Activated T-cell treated with anti-CD3 and anti-CD28 coated beads, Interleukin-2, amount 50 U/mL, for 48 hours (primary cell): Measurements from ENCODE around the gene APEX2.
"Not testable (repeated sequence)": the region's sequence is repeated elsewhere in the genome, so short reads cannot be mapped to it uniquely, and the experiment has no call there.

Experiments
- DNase-seq, 2 experiments: peaks; one replicate each; pipeline ENCODE4 v3.0.0-alpha.2; 2020

The APEX2 gene

DNA sequence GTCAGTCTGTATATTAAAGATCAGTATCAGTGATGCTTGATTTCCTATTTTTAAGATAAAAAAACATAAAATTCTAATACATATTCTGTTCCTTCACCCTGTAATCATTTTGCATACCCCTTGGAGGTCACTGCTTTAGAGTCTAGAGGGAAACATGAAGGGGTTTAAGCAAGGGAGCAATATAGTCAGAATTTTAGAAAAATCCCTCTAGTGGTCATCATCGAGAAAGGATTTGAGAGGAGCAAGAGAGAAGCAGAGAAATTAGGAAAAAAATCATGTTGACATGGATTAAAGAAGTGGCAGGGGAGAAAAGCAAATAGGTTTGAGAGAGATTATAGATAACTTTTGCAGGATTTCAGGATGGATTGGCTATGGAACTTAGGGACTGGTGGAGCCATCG, 11.1 kb downstream of the APEX2 start:
- no peak for DNase-seq

DNA sequence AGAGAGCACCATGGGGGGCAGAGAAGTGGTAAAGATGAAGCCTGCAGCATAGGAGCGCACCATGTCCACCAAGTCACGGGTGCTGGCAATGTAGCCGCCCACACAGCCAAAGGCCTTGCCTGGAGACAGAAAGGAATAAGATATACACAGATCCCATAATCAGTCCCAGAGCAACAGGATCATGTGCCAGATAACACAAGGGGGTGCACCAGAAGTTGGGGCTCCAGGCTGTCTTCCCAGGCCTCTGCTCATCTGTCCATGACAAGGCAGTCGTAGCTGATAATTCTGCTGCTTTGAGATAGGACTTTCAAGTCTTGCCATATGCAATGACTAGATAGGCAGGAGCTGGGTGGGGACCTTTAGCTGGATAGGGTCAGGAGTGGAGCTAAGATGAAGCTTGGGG, 14.7 kb downstream of the APEX2 start:
- no peak for DNase-seq

DNA sequence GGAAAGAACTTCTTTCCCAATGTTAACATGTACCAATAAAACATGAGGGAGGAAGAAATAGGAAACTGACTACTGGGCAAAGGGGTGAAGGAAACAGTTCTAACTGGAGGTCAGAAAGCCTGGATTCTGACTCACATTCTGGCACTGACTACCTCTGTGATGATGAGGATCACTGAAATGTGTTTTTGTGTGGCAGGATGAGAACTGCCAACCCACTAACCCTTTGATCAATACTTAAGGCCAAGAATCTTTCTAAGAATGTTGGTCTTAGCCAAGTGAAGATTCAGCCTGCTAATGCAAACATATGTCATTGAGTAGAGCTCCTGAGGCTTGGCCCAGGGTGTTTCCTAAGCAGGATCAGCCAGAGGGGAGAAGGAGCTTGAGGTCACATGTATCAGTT, 26.0 kb downstream of the APEX2 start:
- no peak for DNase-seq

DNA sequence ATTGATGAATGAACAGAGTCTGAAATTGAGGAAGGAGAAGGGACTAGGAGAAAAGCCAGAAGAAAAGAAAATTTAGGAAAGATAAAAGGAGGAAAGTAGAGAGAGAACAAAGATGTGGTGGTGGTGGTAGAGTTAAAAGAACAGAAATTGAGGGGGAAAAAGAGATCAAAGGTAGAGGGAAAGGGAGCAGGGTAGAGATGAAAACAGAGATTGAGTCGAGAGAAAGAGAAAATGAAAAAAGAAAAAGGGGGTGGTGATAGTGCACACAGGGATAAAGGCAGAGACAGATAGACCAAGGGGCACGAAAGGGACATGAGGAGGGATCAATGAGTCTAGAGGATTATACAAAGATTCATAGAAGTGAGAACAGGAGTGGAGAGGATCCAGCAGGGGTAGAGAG, 26.7 kb downstream of the APEX2 start:
- DNase-seq = no peak

DNA sequence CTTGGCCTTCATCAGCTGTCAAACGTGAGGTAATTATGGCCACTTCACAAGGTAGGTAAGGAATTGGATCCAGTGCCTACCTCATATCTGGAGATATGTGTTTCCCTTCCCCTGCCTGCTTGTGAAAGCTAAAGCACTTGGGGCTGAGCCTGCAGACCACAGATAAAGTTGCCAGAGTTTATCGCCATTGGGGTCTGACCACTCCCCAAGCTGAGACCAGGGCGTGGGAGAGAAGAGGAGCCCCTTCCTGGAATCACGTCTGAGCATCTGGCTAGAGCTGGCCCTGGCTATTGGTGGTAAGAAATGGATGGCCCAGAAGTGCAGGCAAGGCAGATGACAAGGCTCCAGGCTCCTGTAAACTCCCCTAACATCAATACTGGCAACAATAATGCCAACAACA, 27.9 kb downstream of the APEX2 start:
- DNase-seq = no peak

DNA sequence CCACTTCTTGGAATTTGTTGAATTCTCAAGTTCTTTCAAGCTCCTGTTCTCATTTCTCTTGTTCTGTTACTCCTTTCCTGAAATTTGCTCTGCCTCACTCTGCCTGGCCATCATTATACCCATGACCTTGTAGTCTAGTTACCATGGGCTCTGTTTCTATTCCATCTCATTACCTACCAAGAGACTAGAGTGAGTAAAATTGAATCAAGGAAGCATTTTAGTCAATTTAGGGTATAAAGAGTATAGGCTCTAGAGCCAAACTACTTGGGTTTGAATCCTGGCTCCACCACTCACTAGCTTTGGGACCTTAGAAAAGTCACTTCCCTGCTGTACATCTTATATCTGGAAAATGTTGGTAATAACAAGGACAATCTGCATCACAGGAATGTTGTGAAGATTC, 28.4 kb downstream of the APEX2 start:
- no peak for DNase-seq

DNA sequence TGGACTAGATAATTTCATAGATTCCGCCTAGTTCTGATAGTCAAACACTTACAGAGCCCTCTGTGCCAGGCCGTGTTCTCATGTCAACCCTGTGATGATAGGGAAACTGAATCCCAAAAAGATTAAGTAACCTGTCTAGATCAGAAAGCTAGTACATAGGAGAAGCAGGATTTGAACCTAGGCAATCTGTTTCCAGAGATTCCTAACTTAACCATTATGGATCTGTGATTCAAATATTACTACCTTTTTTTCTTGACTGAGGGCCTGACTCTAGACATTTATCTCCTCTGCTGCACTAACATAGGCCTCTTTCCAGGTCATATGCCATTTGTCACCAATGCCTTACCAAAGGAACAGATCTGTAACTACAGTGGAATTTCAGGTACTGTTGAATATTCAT, 29.1 kb downstream of the APEX2 start:
- DNase-seq = no peak

DNA sequence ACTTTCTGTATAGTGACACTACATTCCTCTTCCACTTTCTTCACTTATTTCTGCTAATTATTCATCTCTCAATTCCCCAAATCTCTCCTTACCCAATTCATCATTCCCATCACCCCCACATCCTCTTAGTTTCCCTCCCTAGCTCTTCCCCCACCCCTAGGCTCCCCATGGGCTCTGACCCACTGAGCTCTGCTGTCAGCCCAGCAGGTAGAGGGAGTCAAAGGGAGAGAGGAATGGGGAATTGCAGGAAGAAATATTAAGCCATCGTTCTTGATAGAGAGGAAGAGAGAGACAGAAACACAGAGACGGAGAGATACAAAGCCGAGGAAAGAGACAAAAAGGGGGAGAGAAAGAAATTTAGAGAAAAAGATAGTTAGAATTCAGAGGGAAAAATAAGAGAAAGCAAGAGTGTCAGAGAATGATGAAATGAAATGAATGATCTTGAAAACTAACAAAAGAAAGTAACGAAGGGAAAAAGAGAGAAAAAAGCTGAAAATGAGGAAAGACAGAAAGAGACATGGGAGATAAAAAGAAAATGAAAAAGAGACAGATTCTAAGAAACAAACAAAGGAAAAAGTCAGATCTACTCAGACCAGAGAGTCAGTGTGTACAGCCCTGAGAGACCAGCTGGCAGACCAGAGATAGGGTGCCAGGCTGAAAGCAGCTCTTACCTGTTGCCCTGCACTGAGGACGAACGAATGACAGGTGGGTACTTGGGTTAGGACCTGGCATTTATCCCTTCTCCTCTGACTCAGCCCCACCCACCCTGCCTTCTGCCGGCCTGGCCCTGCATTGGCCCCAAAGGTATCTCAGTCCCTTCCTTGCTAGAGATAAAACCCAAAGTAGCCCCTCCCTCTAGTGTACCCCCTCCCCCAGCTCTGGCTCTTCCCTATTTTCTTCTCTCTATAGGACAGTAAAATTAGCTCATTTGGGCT, 30.4 kb downstream of the APEX2 start, which contains the start of gene ALAS2:
ALAS2 (minus strand) TSS at position 707 of the 935 bp plus-strand sequence. CDS start 4,977 bp downstream, outside the sequence.
- no peak for DNase-seq

DNA sequence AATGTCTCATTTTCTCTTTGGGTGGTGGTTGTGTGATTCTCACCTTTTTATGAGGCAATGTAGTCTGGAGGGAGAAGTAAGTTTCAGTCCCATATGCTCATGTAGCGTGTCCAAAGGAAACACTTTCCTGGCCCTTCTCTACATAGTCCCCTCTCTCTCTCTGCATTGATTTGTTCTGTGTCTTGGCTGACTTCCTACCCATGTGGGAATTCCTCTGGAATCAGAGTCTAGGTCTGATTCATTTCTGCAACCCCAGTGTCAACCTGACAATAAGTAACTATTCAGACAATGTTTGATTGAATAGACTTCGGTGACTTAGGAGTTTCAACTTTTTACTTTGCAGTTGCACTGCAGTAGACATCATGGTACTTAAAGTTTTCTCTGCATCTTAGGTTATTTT, 33.3 kb downstream of the APEX2 start:
- DNase-seq = no peak

DNA sequence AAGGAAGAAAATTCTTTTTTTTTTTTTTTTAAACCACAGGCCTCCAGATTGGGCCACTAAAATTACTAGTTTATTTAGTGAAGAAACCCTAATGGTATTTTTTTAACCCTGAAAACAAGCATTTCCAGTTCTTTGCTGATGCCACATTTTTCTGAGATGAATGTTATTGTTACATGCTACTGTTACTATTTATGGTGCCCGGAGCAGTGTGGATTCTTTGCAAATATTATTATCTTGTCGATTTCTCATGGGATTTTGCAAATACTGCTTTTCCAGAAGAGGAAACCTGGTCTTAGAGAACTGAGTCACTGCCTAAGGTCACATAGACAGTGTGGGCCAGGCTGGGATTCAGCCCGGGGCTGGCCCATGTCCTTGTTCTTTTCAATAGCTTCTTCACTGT, 39.3 kb downstream of the APEX2 start:
- no peak for DNase-seq

DNA sequence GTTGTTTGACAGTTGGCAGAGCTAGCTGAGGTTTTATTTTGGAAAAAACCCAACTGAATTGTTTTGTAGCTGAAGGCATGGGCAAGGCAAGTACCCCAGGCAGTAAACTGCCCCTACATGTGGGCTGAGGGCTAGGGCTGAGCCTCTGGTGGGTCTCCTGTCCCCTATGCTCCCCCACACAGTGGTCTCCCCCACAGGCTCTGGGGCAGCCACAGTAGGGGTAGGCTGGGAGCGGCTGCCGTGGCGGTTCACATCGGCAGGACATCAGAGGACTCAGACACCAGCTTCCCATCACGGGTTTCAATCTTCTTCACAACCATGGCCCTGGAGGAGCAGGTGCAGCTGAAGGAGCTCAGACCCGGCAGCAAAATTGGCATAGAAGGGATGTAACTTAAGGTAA, 41.4 kb downstream of the APEX2 start:
- DNase-seq = no peak

DNA sequence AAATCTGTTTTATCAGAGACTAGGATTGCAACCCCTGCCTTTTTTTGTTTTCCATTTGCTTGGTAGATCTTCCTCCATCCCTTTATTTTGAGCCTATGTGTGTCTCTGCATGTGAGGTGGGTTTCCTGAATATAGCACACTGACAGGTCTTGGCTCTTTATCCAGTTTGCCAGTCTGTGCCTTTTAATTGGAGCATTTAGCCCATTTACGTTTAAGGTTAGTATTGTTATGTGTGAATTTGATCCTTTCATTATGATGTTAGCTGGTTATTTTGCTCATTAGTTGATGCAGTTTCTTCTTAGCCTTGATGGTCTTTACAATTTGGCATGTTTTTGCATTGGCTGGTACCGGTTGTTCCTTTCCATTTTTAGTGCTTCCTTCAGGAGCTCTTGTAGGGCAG, 50.4 kb downstream of the APEX2 start:
- DNase-seq = not testable (repeated sequence)

DNA sequence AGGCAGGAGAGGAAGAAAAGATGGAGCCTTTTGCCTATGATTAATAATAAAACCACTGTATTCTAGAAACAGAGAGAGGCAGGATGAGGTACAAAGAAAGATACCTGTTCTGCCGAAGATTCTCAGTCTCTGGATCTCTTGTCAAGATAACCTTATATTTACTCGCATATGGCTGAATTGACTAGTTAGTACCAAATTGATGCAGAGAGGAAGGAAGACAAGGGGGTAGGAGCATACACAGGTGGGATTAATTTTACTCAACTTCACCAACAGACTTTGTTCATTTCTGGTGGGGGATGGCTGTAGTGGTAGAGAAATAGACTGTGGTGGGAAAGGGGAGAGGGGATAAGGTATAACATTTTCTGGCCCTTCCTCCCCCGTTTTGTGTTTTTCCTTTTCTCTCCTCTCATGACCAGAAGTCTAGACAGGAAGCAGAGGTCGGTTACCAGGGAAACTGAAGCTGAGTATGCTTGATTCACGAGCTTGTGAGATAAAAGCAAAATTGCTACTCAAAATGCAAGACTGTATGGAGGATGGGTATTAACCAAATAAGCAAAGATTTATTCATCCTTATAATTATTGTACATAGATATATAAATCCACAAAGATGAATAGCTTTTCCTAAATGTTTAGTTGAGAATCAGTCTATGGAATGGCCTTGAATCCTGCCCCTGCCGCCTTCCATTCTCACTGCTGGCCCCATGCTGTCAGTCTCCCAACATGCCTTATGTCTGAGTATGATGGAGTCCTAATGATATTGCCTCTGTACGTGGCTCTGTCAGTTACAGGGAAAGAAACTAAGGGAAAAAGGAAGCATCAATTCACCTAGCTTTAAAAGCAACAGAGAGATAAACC, 56.9 kb downstream of the APEX2 start:
- DNase-seq = no peak

DNA sequence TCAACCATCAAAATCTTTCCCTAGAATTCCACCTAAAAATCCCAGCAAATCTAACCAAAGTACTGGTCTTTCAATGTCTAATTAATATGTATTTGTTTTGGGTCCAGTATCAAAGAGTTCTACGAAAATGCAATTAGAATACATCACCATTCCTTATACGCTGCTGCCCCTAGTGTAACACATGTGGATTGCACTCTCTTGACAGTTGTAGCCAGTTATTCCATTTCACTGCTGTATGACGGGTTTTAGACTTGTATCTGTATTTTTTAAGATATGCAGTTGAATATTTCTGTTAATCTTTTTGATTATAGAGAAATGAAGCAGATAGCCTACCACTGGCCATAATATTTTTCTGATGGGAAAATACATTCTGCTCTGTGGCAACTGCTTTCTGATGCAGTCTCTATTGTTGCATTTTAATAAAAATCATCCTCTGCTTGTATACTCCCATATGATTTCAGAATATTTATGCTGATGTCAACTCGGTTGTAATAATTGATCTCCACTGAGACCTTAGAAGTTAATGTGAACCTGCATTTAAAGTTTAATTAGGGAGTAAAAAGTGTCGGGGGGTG, 57.6 kb downstream of the APEX2 start:
- peak; percentile 23 to 26 for DNase-seq
